Mucosa of stomach (tissue), 1 donor: ENCODE measurements around the gene SPINK8.
A peak's percentile ranks its signal among the peaks of the same experiment; 100 is the strongest.

Source experiments
- H3K27me3 ChIP-seq: one replicate; pipeline ENCODE4 v1.7.0; 2013; ENCODE audit warnings: mild to moderate bottlenecking, low read length; ENCODE audit not compliant: control insufficient read depth, insufficient read depth
- H3K36me3 ChIP-seq: one replicate; pipeline ENCODE4 v1.7.0; 2013; ENCODE audit warnings: low read length; ENCODE audit not compliant: control insufficient read depth, insufficient read depth
- H3K4me1 ChIP-seq: one replicate; pipeline ENCODE4 v1.7.0; 2013; ENCODE audit warnings: mild to moderate bottlenecking, low read length; ENCODE audit not compliant: control insufficient read depth, insufficient read depth
- H3K4me3 ChIP-seq: one replicate; pipeline ENCODE4 v1.7.0; 2013; ENCODE audit warnings: low read length
- H3K9ac ChIP-seq: one replicate; pipeline ENCODE4 v1.7.0; 2013; ENCODE audit warnings: mild to moderate bottlenecking, low read length, moderate library complexity
- H3K9me3 ChIP-seq: one replicate; pipeline ENCODE4 v1.7.0; 2013; ENCODE audit warnings: mild to moderate bottlenecking, low read length, moderate library complexity; ENCODE audit not compliant: control insufficient read depth
- donor health status: Pancreatic carcinoma.

The SPINK8 gene

DNA sequence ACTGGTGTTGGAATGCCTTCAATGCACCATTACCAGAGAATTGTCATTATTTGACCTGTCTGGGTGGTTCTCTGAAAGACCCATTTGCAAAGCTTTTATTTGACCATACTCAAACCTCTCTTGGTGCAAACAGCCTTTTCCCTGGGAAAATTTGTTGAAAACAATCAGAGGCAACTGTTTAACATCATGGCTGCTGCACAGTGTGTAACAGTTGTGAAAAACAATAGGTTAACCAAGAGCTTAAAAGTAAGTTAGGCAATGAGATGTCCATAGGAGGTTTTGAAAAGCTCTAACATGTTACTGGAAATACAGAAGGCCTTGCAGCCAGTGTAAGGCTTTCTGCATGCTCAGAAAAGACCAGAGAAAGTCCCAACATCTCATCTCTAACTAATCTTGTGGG is 18.9 kb downstream of the SPINK8 start:
- H3K4me1 ChIP-seq, result no peaks in the 10 kb centered on the region

DNA sequence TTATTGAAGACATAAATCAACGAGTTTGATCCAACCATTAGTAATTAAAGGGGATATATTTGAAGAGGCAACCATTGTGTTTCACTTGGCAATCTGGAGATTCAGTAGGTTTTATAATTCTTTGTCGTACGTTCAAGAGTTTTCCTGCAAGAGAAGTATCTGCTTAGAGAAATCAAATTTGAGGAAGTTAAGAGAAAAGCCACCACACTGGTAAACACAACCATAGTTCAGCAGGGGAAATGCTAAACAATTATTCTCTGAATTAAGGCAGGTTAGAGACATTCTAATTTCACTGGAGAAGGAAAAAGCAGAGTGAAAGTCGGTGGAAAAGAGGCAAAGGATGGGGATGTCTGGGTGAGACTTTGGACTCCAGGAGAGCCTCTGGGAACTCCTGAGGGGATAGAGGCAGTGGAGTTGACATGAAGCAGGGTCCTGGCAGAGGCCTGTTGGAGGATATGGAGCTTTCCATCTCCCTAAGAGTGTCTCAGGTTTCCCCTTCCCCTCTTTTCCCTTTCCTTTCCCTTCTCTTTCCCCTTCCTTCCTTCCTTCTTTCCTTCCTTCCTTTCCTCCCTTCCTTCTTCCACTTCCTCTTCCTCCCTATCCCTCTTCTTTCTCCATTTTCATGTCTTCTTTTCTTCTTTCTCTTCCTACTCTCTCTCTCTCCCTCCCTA is 26.5 kb downstream of the SPINK8 start:
- Histone ChIP-seq H3K9me3 (no peaks in the 10 kb centered on the region), H3K27me3 (no peaks in the 10 kb centered on the region), H3K4me3 (no peak overlapping the region), H3K36me3 (no peaks in the 10 kb centered on the region), H3K9ac (no peak overlapping the region), H3K4me1 (no peaks in the 10 kb centered on the region)

More for the DNA sequence above, 18.9 kb downstream of the SPINK8 start:
- H3K27me3 ChIP-seq, result no peaks in the 10 kb centered on the region
- H3K4me3 ChIP-seq, result no peak overlapping the region
- no peaks in the 10 kb centered on the region for H3K36me3 ChIP-seq
- no peaks in the 10 kb centered on the region for H3K9me3 ChIP-seq
- H3K9ac ChIP-seq, result no peak overlapping the region

DNA sequence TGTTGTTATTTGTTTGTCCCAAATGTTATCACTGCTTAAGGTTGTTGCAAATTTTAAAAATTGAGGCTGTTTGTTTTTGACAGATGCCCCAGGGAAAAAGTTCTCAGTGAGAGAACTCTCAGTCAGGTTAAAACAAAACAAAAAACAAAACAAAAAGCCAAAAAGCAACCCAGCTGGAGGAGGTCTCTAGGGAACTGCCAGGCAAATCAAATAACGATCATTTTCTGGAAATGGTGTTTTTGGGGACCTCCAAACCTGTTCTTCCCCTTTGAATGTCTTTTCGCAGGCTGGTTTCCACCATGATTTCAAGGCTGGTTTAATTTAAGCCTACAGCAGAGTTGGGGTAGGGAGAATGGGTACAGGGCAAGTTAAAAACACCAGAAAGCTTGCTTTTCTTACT is 27.2 kb downstream of the SPINK8 start:
- H3K36me3 ChIP-seq, result no peaks in the 10 kb centered on the region
- H3K4me1 ChIP-seq, result no peaks in the 10 kb centered on the region
- no peaks in the 10 kb centered on the region for H3K9me3 ChIP-seq
- H3K27me3 ChIP-seq, result no peaks in the 10 kb centered on the region
- H3K4me3 ChIP-seq, result no peak overlapping the region
- no peak overlapping the region for H3K9ac ChIP-seq

DNA sequence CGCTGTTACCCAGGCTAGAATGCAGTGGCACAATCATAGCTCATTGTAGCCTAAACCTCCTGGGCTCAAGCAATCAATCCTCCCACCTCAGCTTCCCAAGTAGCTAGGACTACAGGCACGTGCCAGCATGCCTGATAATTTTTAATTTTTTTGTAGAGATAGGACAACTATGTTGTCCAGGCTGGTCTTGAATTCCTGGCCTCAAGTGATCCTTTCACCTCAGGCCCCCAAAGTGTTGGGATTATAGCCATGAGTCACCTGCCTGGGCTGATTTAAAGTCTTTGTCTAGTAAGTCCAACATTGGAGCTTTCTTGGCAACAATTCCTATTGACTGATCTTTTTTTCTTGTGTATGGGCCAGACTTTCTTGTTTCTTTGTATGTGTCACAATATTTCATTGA is 28.1 kb downstream of the SPINK8 start:
- Histone ChIP-seq H3K4me1 (peaks cover 2% of the 10 kb centered on the region), H3K36me3 (no peaks in the 10 kb centered on the region), H3K9ac (no peak overlapping the region), H3K4me3 (no peak overlapping the region), H3K9me3 (no peaks in the 10 kb centered on the region), H3K27me3 (no peaks in the 10 kb centered on the region)

DNA sequence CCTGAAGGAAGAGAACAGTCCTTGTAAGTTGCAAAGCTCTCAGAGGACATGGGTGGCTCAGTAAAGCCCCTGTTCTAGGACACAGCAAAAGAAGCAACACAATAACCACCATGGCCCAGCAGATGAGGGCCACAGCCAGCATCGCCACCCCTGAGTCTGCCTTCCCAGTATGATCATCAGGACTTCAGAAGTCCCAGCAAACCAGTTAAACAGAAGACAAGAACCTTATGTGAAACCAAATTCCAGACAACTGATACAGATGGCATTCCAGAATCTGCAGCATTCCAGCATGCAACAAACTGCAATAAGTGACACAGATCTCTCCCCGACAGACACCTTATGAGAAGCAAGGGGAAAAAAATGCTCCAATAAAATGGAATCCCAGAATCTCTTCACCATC is 30.4 kb downstream of the SPINK8 start:
- no peaks in the 10 kb centered on the region for H3K36me3 ChIP-seq
- peaks cover 9% of the 10 kb centered on the region for H3K4me1 ChIP-seq
- no peak overlapping the region for H3K4me3 ChIP-seq
- no peaks in the 10 kb centered on the region for H3K9me3 ChIP-seq
- no peak overlapping the region for H3K9ac ChIP-seq
- H3K27me3 ChIP-seq, result no peaks in the 10 kb centered on the region

DNA sequence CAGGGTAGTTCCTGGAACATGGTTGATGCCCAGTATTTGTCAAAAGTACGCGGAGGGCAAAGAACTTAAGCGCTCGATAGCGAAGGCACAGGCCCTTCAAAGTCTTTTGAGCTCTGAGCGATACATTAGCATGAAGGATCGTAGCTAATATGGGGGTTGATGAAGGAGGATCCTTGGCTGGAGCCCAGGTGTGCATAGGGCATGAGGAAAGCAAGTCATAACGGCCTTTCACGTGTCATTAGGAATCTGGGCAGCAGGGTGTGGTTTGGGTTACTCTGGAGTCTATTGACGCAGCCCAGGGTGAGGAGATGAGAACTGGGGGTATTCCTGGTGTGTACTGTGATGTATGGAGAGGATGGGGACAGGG is 31.7 kb downstream of the SPINK8 start:
- no peaks in the 10 kb centered on the region for H3K27me3 ChIP-seq
- H3K36me3 ChIP-seq, result no peaks in the 10 kb centered on the region
- H3K4me3 ChIP-seq, result peak overlapping the region; percentile 77
- peak overlapping the region; percentile 98 for H3K9ac ChIP-seq
- no peaks in the 10 kb centered on the region for H3K9me3 ChIP-seq
- peaks cover 9% of the 10 kb centered on the region for H3K4me1 ChIP-seq

DNA sequence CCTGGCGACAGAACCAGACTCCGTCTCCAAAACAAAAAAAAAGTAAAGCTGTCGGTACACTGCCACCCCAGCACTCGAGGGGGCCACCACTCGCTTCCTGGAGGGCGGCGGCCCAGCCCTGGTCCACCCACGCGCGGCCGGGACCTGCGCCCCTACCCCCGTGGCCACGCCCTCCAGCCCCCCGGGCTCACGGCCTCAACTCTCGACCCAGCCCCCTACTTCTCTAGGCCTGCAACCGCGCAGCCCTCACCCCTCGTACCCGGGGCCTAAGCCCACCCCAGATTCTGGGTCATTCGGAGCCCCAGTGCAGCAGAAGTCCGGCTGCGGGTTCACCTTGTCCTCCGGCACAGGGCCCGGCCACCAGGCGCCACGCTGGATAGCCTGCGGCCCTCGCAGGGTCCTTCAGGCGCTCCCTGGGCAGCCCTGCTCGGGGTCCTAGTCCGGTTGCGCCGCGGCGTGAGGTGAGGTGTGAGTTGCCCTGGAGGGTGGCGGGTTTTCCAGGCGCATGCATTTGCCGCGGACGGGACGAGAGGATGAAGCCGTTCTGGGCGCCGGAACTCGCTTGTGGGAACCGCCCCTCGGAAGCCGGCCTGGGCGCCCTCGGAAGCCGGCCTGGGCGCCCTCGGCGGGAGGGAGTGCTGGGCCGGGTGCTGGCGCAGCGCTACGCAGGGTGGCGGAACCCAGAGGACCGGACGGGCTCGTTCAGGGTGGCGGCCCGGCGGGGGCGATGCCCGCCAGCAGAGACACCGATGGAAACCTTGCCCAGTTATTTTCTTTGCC is 32.3 kb downstream of the SPINK8 start, which contains the start of gene NME6:
Gene NME6 (minus strand): TSS at position 348 of the 780 bp plus-strand sequence.
- Histone ChIP-seq H3K4me3 (peak within 1 kb of the TSS; percentile 77), H3K27me3 (no peaks in the 10 kb centered on the region), H3K4me1 (peaks cover 9% of the 10 kb centered on the region), H3K36me3 (no peaks in the 10 kb centered on the region), H3K9ac (peak within 1 kb of the TSS; percentile 98), H3K9me3 (no peaks in the 10 kb centered on the region)

DNA sequence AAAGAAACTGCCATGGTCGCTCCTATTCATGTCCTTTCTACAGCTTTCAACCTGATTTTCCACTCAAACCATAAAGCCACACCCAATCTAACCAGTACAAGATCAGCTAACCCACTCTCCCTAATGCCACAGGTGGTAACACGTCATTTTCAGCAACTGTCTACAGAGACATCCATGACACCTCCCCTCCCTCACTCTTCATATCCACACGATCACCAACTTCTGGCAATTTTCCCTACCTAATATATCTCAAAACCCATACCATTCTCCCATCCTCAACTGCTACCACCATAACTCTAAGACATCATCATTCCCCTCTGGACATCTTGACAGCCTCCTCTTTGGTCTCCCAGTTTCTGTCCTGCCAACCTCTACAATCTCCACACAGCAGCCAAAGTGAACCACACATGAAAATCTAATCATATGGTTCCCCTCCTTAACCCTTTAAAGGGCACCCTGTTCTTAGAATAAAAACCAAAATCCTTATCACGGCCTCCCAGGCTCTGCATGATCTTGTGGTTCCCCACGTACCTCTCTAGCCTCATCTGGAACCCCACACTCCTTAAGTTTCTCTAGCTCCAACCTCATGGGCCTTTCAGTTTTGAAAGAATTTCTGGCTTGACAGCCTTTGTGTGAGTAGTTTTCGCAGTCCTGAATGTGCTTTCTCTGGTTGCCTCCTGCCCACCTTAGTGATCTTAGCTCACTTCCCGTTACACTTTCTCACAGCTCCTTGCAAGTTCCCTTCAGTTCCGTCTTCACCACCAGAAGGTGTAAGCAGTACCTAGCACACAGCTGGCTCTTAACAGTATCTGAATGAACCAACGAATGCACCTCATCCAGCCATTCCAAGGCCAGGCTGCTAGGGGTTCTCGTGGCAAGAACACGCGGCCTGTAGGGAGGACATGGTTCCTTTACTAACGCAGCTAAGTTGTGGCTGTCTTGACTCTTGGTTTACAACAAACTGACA is 33.4 kb downstream of the SPINK8 start:
- Histone ChIP-seq H3K9ac (peak overlapping the region; percentile 98), H3K4me1 (peaks cover 9% of the 10 kb centered on the region), H3K36me3 (no peaks in the 10 kb centered on the region), H3K4me3 (peak overlapping the region; percentile 77), H3K9me3 (no peaks in the 10 kb centered on the region), H3K27me3 (no peaks in the 10 kb centered on the region)

DNA sequence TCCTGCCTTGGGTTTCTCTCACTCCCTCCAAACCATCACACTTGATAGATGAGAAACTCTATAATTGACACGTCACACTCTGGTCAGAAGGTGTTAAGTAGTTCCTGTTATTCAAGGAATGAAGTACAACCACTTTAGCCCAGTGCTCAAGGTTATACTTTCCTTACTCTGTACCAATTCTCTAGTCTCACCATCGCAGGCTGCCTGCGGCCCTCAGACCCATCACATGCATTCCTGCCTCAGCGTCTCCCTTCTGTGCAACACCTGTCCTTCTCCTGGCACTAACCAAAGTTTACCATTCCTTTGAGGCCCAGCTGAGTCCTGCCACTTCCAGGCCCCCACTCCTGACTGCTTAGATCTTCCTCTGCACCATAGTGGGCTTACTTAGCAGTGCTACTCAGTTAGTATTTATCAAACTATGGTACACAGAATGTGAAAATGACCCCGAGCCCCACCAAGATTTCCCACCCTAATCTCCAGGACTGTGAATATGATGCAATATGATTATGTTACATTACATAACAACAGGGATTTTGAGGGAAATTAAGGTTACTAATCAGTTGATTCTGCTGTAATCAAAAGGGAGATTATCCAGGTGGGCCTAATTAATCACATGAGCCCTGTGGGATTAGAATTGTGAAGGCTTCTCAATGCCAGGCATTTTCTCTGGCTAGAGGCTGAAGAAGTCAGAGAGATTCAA is 36.2 kb downstream of the SPINK8 start:
- Histone ChIP-seq H3K9ac (no peak overlapping the region), H3K36me3 (no peaks in the 10 kb centered on the region), H3K4me1 (peaks cover 9% of the 10 kb centered on the region), H3K27me3 (no peaks in the 10 kb centered on the region), H3K9me3 (no peaks in the 10 kb centered on the region), H3K4me3 (no peak overlapping the region)

DNA sequence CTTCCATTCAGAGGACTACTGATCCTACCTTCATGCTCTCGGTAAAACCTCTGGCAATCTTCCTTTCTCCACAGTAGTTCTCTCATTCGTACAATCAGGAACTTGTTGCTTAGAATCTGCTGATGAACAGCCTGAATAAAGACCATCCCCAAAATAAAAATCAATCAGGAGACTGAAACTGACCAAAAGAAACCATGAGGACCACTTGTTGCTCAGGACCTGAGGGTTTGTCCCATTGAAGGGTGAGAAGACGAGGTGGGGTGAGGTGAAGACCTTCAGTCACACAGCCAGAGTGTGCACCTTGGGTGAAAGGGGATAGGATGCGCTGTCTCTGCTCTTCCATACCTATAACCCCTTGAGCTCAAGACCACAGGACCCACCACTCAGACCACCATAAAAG is 36.8 kb downstream of the SPINK8 start:
- no peaks in the 10 kb centered on the region for H3K36me3 ChIP-seq
- no peak overlapping the region for H3K9ac ChIP-seq
- no peak overlapping the region for H3K4me3 ChIP-seq
- H3K9me3 ChIP-seq, result no peaks in the 10 kb centered on the region
- H3K4me1 ChIP-seq, result peaks cover 9% of the 10 kb centered on the region
- no peaks in the 10 kb centered on the region for H3K27me3 ChIP-seq

DNA sequence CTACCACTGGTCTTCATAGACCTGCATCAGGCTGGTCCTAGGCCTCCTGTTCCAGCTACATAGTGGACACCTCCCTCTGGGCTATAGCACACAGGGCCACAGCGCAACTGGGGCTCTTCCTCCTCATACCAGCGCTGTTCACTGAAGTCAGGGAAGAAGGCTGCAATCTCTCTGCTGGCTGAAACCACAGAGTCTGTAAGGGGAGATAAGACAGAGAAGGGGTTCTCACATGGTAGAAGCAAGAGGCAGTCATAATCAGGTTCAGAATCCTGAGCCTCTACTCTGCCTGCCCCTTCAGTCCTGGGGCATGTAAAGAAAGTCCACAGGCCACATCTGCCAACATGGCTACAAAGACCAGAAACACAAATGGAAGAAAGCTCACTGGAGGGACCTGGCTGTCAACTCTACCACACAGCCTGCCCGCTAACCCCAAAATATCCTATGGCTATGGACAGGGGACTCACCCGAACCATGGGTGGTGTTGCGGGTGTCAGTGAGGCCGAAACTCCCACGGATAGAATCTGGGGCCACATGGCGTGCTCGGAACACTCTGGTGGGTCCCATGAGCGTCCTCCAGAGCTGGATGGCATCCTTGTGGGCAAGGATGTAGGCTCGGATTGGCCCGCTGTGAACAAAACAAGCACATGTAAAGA is 38.7 kb downstream of the SPINK8 start:
- H3K27me3 ChIP-seq, result no peaks in the 10 kb centered on the region
- no peak overlapping the region for H3K4me3 ChIP-seq
- no peaks in the 10 kb centered on the region for H3K36me3 ChIP-seq
- H3K4me1 ChIP-seq, result peaks cover under 1% of the 10 kb centered on the region
- H3K9ac ChIP-seq, result no peak overlapping the region
- no peaks in the 10 kb centered on the region for H3K9me3 ChIP-seq
